Measurements from ENCODE around the gene IMP4. TPM values are rescaled to one million over a fixed set of nuclear protein-coding genes. Genes with fewer than 3 reads are reported as not detected.

The IMP4 gene
- total RNA-seq, 1 donor from 2014 or later, result 134 TPM

DNA sequence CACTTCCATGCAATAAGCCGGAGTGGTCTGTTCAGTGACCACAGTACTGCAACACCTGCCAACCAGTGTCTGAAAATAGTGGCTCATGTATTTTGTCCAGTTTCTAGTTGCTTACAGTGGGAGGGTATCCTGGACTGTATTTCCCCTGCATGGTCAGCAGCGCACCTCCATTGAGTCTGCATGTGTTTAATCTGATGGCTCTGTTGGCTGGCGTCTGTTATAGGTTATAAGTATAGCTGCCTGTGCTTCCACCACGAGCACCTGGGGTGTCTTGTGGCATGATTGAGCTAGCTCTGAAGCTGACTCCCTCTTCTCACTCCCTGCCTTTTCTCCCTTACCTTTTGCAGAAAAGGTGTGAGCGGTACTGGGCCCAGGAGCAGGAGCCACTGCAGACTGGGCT, 26.1 kb downstream of the IMP4 start:
- TF ChIP-seq, protein P1, sequence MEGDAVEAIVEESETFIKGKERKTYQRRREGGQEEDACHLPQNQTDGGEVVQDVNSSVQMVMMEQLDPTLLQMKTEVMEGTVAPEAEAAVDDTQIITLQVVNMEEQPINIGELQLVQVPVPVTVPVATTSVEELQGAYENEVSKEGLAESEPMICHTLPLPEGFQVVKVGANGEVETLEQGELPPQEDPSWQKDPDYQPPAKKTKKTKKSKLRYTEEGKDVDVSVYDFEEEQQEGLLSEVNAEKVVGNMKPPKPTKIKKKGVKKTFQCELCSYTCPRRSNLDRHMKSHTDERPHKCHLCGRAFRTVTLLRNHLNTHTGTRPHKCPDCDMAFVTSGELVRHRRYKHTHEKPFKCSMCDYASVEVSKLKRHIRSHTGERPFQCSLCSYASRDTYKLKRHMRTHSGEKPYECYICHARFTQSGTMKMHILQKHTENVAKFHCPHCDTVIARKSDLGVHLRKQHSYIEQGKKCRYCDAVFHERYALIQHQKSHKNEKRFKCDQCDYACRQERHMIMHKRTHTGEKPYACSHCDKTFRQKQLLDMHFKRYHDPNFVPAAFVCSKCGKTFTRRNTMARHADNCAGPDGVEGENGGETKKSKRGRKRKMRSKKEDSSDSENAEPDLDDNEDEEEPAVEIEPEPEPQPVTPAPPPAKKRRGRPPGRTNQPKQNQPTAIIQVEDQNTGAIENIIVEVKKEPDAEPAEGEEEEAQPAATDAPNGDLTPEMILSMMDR (conservative IDR thresholded peaks at IDR 0.05; ENCODE audit: low read depth, low read length), result no peak
- no peak for DNase-seq (ENCODE audit: low read depth)

DNA sequence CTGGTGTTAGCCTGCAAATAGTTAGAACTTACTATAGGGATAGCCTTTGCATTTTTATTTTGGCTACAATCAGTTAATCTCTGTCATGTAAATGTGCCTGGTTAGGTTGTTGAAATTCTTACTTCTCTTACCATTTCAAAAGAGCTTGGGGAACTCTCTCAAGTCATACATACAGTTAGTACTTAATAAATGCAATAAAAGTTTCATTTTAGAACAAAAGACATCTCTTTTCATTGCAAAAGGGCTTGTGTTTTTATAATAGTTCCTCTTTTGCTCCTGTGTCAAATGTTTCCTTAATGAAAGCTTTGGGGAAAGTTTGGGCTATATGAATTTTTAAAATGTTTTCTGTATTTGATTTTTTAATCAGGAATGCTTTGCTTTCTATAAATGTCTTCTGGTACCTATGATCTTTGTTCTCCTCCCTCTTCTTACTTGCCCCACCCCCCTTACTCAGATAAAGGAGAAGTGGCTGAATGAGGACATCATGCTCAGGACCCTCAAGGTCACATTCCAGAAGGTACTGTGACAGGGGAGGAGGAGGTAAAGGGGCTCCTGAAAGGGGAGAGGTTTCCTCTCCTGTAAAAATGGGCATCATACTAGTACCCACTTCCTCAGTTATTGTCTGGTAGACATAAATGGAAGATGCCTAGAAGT, 26.7 kb downstream of the IMP4 start:
- no peak for DNase-seq (ENCODE audit: low read depth)
- TF ChIP-seq, protein P1 (conservative IDR thresholded peaks at IDR 0.05; ENCODE audit: low read depth, low read length), result no peak
- H3K4me3 ChIP-seq (ENCODE audit: low read depth, low read length), result no peak overlapping the region

More for the DNA sequence above, 26.1 kb downstream of the IMP4 start:
- H3K4me3 ChIP-seq (ENCODE audit: low read depth, low read length), result no peak overlapping the region

DNA sequence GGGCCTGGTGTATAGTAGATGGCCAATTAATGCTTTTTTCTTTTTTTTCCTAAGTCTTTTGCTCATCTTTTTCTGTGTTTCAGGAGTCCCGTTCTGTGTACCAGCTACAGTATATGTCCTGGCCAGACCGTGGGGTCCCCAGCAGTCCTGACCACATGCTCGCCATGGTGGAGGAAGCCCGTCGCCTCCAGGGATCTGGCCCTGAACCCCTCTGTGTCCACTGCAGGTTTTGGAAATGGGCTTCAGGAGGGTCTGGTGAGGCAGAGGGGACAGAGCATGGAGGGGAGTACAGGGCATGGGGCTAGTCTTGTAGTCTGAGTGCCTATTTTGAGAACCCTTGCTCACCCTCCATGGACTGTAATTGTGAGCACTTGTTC, 27.3 kb downstream of the IMP4 start:
- no peak overlapping the region for H3K4me3 ChIP-seq (ENCODE audit: low read depth, low read length)
- DNase-seq (ENCODE audit: low read depth), result no peak
- TF ChIP-seq, protein P1 (conservative IDR thresholded peaks at IDR 0.05; ENCODE audit: low read depth, low read length), result no peak

DNA sequence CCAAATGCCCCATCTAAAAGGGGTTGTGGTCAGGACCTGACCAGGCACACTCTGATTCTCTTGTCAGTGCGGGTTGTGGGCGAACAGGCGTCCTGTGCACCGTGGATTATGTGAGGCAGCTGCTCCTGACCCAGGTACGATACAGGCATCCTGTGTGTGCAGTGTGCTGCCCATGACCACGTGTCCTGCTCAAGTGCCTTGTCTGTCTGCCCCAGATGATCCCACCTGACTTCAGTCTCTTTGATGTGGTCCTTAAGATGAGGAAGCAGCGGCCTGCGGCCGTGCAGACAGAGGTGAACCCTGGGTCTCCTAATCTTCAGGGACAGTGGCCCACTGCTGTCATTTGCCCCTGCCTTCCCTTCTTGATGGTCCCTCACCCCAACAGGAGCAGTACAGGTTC, 27.8 kb downstream of the IMP4 start:
- no peak for DNase-seq (ENCODE audit: low read depth)
- H3K4me3 ChIP-seq (ENCODE audit: low read depth, low read length), result no peak overlapping the region
- TF ChIP-seq, protein P1 (conservative IDR thresholded peaks at IDR 0.05; ENCODE audit: low read depth, low read length), result no peak

DNA sequence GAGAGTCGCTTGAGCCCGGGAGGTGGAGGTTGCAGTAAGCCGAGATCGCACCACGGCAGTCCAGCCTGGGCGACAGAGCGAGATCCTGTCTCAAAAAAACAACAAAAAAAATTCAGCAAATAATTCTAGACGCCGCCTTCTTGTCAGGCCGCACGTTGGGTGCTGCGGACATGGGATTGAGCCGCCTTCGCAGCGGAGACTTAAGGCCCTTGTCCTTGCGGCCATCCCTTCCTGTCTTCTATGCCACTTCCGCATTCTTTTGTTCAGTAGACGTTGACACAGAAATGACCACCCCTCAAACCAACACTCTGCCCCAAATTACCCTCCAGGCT, 29.0 kb downstream of the IMP4 start:
- DNase-seq (ENCODE audit: low read depth), result no peak
- peak overlapping the region; percentile 96 for H3K4me3 ChIP-seq (ENCODE audit: low read depth, low read length)
- TF ChIP-seq, protein P1 (conservative IDR thresholded peaks at IDR 0.05; ENCODE audit: low read depth, low read length), result no peak

DNA sequence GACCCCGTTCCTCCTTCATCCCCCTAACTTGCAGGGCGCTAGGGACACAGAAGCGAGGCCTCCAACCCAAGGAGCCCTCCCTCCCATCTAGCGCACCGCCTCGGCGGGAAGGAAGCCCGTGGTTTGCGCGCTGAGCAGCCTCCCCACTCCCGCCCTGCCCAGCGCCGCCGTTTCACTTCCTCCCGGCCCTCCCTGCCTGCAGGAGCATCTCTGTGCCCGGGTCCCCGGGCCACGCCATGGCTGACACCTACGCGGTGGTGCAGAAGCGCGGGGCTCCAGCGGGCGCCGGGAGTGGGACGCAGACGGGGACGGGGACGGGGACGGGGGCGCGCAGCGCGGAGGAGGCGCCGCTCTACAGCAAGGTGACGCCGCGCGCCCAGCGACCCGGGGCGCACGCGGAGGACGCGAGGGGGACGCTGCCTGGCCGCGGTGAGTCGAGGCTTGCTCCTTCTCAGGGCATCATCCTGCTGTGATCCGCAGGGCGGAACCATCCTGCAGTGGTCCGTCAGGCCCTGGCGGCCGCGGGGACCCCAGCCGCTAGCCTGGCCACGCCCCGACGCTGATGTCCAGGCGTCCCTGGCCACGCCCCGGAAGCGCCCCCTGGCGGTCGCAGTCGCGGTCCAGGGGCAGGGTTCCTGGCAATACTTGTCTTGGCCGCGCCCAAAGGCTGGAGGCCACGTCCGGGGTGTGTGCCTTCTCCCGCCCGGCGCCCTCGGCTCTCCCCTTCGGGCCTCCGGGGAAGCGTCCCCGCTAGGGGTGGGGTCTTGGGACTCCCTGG, 29.5 kb downstream of the IMP4 start:
- no peak for DNase-seq (ENCODE audit: low read depth)
- TF ChIP-seq, protein P1 (conservative IDR thresholded peaks at IDR 0.05; ENCODE audit: low read depth, low read length), result peak; percentile 81
- peak overlapping the region; percentile 96 for H3K4me3 ChIP-seq (ENCODE audit: low read depth, low read length)

Data from epithelial cell of proximal tubule (primary cell).